NCI-H460 (cell line): Measurements from ENCODE around the gene SPIRE2. TPM values are rescaled to one million over a fixed set of nuclear protein-coding genes. Genes with fewer than 3 reads are reported as not detected.
"Not testable (repeated sequence)": the region's sequence is repeated elsewhere in the genome, so short reads cannot be mapped to it uniquely, and the experiment has no call there.

Experiments
- DNase-seq: peaks from one replicate; pipeline ENCODE4 v3.0.0-alpha.2; 2016; ENCODE audit warnings: low read depth; ENCODE audit errors: extremely low read depth
- total RNA-seq: library from RNA; depleted of rRNA; stranded (reverse); fragments of >200 nt; shearing (Covaris generic); gene quantifications from 2 replicates; pipeline ENCODE4 v1.2.3, GENCODE V29; 2014

The SPIRE2 gene
- total RNA-seq, 1 experiment from 2014 or later = 34.1 TPM

DNA sequence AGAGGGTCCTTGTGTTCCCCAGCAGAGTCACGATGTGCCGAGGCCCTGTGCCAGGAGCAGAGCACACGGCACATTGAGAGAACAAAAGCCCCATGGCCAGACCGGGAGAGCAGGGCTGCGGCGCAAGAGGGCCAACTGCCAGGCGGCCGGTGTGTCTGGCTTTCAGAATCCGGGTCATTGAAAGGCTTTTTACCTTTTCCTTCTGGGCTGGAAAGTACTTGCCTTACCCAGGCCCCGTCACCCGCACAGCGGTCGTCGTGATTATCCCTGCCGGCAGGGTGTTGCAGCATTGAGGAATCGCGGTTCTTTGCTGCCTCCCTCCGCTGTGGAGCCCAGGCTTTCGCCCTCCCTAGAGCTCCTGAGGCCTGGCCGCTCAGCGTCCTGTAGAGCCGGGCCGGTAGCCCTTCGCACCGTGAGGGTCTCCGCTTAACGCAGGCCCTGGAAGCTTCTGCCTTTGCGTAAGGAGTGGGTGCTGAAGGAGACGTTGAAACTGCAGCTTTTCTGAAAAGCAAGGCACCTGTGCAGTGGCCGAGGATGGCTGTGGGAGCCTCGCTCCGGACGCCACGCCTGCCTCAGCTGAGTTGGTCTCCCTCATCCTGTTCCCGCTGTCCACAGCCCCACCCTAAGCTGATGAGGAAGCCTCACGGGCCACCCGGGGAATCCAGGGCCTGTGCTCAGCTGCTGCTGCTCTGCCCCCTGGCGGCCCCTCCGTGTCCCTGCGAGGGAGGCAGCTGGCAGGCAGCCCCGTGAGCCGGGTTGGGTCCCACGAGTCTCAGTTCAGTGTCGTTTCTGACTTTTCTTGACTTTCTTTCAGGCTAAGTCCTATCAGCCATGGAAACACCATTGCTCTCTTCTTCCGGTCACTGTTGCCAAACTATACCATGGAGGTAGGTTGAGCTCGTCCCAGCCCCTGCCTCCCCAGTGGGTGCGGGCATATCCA lies 81.8 kb downstream of the SPIRE2 start:
- peak; percentile 78 for DNase-seq

DNA sequence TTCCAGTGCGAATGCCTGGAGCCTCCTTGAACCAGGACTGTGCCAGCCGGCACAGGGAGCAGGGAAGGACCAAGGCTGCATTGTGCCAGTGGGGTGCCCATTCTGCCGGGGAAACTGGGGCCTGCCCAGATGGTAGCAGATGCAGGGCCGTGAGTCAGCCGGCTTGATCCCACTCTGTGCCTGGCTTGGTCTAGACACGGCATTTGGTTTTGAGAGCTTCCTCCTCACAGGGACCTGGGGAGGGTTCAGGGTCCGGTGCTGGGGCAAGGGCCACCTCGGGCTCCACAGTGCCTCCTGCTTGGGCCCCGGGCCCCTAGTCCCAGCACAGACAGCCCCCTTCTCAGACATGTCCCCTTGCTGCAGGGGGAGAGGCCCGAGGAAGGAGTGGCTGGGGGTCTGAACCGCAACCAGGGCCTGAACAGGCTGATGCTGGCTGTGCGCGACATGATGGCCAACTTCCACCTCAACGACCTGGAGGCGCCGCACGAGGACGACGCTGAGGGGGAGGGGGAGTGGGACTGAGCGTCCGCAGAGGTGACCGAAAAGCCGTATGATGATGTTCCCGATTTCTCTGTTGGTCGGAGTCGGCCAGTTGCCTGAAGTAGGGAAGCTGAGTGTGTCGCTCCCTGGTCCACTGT lies 82.6 kb downstream of the SPIRE2 start:
- DNase-seq = no peak

DNA sequence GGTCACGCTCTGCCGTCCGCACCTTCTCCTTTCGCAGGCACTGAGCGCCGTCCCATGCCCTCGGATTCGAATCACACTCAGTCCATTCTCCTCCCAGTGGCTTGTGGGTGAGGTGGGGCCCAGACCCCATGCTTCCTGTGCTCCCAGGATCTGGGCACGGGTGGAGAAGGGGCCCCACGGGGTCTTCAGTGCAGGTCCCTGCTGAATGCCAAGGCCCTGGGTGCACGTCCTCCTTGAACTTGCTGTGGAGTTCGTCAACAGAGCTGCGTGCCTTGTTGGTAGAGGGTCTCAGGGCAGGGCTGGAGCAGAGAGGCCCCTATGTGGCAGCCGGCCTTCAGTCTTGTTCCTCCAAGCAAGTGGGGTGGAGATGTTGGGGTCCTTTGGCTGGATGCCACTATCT lies 83.1 kb downstream of the SPIRE2 start:
- no peak for DNase-seq

- no peak for DNase-seq
Measured at GRCh38 chr16:89912143-89912542, 83.9 kb downstream of the SPIRE2 start.

GRCh38 chr16:89912627-89913026 lies 84.4 kb downstream of the SPIRE2 start:
- no peak for DNase-seq

DNA sequence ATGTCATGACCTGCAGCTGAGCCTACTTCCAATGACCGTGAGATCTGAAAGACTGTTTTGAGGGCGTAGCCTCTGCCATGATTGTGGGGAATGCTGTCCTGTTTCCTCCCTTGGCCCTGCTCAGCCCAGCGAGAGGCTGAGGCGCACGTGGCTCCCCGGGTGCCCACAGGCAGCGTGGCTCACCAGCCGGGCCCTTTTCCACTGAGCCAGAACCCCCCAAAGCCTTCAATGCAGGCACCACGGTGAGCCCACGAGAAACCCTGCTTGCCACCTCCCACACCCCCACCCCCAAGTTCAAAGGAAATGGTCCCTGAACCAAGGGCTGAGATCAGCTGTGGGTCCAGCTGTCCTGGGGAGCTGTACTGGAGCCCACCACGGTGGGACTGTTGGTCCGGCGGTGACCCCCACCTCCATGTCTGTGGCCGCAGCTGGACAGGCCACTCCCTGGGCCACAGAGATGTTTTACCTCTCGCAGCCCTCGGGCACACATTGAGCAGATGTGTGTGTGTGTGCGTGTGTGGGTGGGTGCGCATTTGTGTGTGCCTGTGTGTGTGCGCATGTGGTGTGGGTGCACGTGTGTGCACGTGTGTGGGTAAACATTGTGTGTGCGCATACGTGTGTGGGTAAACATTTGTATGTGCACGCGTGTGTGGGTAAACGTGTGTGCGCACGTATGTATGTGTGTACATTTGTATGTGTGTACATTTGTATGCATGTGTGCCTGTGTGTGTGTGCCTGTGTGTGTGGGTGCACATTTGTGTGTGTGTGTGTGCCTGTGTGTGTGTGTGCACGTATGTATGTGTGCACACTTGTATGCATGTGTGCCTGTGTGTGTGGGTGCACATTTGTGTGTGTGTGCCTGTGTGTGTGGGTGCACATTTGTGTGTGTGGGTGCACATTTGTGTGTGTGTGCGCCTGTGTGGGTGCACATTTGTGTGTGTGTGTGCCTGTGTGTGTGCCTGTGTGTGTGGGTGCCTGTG lies 85.4 kb downstream of the SPIRE2 start:
- no peak for DNase-seq

GRCh38 chr16:89914642-89915285 lies 86.5 kb downstream of the SPIRE2 start:
- DNase-seq = not testable (repeated sequence)

- no peak for DNase-seq
Measured at GRCh38 chr16:89915303-89916232, 87.3 kb downstream of the SPIRE2 start.

GRCh38 chr16:89917773-89918452 lies 89.6 kb downstream of the SPIRE2 start:
- peak; percentile 85 for DNase-seq

DNA sequence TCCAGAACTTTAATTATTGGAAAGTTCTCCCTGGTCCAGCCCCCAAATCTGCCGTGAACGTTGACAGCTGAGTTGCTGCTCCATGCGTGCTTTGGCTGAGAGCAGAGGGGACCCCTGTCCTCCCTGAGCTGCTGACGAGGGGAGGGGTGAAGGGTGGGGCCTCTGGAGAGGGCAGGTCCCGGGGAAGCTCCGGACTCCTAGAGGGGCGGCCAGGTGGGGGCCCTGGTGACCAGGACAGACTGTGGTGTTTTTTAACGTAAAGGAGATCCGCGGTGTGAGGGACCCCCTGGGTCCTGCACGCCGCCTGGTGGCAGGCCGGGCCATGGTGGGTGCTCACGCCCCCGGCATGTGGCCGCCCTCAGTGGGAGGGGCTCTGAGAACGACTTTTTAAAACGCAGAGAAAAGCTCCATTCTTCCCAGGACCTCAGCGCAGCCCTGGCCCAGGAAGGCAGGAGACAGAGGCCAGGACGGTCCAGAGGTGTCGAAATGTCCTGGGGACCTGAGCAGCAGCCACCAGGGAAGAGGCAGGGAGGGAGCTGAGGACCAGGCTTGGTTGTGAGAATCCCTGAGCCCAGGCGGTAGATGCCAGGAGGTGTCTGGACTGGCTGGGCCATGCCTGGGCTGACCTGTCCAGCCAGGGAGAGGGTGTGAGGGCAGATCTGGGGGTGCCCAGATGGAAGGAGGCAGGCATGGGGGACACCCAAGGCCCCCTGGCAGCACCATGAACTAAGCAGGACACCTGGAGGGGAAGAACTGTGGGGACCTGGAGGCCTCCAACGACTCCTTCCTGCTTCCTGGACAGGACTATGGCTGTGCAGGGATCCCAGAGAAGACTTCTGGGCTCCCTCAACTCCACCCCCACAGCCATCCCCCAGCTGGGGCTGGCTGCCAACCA lies 90.4 kb downstream of the SPIRE2 start, which contains the start of gene MC1R:
MC1R (plus strand) TSS at position 410 of the 895 bp plus-strand sequence; CDS start at position 807, 397 bp downstream.
- DNase-seq = no peak

- DNase-seq = no peak
Measured at GRCh38 chr16:89919535-89920406, 91.5 kb downstream of the SPIRE2 start.

DNA sequence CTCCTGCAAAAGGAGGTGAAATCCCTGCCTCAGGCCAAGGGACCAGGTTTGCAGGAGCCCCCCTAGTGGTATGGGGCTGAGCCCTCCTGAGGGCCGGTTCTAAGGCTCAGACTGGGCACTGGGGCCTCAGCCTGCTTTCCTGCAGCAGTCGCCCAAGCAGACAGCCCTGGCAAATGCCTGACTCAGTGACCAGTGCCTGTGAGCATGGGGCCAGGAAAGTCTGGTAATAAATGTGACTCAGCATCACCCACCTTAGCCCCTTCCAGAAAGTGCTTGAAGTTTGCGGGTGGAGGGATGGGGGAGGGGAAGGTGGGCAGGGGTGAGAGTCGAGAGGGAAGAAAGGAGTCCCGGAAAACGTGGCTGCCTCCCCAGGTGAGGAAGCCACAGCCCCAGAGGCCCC lies 92.4 kb downstream of the SPIRE2 start:
- no peak for DNase-seq
